C4-2B (cell line): Measurements from ENCODE around the gene TPX2.

ENCODE experiments used
- H3K27ac ChIP-seq: fragments of 450-650 bp; 2 replicates; pipeline ENCODE4 v1.5.1; 2017
- ZFX ChIP-seq: fragments of 450-650 bp; IDR thresholded peaks from 2 replicates; pipeline ENCODE4 v1.6.1; 2017
- TF ChIP-seq, protein P1 (sequence below): fragments of 450-650 bp; conservative IDR thresholded peaks from 2 replicates; pipeline ENCODE4 v1.5.1; 2017; ENCODE audit warnings: mild to moderate bottlenecking

The TPX2 gene

DNA sequence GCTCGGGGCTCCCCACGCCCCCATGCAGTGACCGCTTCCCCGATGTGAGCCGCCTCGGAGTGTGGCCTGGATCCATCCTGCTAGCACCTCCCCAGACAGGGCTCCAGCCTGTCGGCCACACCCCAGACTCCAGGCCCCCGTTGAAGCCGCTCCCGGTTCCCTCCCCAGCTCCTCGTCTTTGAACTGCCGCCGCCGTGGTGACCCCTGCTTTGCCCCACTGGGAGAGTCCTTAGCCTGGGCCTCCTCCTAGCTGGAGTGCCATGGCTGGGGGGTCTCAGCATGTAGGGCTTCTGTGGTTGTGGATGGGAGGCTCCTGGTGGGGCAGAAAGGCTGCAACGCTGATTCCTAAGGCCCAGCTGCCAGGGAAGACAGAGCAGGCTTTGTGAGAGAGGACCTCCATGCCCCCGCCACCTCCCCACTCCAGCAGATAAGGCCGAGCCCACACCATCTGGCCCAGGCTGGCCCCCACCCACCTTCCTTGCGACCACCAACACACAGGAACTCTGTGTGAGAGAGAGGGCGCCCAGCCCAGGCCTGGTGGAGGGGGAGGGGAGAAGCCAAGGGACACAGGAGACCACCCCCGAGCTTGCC lies 94.9 kb downstream of the TPX2 start:
- TF ChIP-seq, protein P1, sequence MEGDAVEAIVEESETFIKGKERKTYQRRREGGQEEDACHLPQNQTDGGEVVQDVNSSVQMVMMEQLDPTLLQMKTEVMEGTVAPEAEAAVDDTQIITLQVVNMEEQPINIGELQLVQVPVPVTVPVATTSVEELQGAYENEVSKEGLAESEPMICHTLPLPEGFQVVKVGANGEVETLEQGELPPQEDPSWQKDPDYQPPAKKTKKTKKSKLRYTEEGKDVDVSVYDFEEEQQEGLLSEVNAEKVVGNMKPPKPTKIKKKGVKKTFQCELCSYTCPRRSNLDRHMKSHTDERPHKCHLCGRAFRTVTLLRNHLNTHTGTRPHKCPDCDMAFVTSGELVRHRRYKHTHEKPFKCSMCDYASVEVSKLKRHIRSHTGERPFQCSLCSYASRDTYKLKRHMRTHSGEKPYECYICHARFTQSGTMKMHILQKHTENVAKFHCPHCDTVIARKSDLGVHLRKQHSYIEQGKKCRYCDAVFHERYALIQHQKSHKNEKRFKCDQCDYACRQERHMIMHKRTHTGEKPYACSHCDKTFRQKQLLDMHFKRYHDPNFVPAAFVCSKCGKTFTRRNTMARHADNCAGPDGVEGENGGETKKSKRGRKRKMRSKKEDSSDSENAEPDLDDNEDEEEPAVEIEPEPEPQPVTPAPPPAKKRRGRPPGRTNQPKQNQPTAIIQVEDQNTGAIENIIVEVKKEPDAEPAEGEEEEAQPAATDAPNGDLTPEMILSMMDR: no peak
- no peak for TF ChIP-seq ZFX
- H3K27ac ChIP-seq: no peak overlapping the region

DNA sequence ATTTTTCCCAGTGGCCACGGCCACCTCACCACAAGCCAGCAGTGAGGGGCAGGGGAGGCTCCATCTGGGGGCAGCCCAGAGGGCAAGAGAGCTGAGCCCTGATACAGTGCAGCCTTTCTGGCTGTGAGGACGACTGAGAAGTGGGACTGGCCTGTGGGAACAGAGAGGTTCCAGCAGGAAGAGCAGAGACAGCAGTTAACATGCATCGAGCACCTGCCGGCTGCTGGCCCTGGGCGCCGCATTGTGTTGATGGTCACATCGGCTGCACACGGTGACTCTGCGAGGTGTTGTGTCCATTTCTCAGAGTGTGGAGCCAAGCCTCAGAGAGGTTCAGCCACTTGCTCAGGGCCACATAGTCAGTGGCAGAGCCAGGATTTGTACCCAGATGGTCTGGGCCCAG lies 96.5 kb downstream of the TPX2 start:
- no peak for TF ChIP-seq ZFX
- TF ChIP-seq, protein P1: no peak
- no peak overlapping the region for H3K27ac ChIP-seq

DNA sequence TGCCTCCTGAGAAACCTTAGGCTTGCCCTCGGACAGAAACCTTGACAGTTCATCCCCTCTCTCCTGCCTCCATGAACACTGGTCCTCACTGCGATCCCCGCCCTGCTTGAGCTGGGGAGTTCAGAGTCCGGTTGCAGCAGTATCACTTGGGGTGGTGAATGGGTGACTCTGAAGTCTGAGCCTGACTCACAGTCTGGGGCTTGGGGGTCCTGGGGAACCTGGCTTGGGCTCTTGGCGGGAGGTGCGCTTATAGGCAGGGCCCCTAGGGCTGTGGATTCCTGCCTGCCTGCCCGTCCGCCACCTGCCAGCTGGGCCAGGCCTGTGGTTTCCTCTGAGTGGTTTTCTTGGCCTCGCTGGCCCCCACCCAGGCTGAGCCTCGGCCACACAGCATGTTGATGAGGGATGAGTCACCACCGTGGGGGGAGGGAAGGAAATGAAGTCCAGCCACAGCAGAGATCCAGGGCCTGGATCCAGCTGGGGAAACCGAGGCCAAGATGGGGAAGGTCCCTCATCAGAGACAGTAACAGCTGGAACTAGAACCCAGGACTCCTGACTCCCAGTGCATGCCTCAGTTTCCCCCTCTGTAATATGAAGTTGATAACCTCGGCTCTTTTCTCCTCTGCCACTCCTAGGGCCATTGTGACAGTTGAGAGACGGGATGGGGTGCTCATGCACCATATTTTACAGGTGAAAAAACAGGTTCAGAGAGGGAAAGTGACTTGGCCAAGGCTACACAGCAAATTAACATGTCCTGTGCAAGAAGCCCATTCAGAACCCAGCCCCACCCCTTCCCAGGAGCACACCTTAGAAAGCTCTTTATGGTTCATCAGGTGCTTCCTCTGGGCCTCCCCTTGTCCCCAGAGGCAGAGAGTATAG lies 97.1 kb downstream of the TPX2 start:
- TF ChIP-seq, protein P1: no peak
- no peak for TF ChIP-seq ZFX
- H3K27ac ChIP-seq: no peak overlapping the region

DNA sequence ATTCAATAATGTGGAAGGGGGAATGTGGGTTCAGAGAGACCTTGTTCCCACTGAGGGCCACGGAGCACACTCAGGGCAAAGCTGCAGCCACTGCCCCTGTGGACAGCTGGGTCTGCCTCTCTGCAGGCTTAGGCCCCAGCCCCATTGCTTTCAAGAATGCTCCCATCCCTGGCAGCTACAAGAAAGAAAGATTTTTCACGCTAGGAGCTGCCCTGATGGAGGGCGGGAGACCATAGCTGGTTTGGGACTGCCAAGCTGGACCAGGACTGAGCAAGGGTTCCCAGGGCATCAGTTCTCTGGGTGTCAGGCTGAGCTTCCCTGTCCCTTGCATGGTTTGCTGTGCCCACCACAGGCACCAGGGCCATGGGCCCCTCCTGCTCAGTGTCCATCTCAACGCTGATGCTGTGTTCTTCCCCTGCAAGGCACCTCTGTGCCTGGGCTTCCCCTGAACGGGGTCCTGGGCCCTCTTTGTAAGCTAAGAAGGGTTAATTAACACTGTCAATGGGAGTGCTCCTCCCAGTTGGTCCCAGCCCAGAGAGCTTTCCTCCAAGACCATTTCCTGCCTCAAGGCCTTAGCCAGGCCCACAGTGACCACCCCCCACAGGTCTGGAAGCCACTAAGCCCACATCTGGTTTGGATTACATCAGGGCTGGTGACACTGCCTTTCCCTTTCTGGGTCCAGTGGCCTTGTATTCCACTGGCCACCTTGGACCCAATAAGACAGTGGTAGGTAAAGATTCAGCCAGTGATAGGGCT lies 97.9 kb downstream of the TPX2 start:
- no peak overlapping the region for H3K27ac ChIP-seq
- TF ChIP-seq ZFX: no peak
- TF ChIP-seq, protein P1: no peak

DNA sequence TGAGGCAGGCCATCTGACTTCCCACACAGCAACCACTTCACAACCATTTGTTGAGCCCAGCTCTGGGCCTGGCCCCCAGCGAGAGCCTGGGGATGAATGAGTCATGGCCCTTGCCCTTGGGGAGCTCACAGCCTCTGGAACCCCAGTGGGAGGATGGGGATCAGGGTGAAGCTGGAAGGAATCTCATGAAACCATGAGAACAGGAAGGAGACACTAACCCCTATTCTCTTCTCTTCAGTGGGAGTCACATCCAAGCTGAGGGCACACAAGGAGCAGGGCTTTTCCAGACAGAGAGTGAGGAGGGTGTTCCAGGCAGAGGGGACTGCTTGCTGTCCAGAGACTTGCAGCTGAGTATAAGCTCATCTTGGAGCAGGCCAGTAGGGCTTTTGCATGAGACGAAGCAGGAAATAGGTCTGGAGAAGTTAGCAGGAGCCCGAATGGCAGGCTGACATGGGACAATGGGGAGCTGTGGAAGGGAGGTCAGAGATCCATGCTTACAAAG lies 98.9 kb downstream of the TPX2 start:
- TF ChIP-seq ZFX: no peak
- TF ChIP-seq, protein P1: no peak
- H3K27ac ChIP-seq: no peak overlapping the region

DNA sequence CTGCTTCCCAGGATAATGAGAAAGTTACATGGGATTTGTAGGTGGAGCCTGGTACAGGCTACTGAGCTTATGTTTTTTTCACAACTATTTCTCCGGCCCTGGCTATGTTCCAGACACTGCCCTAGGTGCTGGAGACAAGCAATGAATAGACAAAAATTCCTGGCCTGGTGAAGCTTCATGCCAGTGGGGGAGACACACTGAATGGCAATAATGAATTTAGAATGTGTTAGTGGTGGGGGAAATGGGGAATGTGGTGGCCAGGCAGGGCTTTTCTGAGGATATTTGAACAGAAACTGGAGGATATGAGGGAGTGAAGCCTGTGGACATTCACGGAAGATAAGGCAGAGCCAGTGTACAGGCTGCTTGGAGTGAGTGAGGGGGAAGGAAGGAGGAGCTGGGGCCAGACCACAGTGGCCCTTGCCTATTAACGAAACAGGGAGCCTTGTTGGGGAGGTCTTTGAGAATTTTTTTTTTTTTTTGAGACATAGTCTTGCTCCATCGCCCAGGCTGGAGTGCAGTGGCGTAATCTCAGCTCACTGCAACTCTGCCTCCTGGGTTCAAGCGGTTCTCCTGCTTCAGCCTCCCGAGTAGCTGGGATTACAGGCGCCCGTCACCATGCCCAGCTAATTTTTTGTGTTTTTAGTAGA lies 99.7 kb downstream of the TPX2 start:
- H3K27ac ChIP-seq: no peak overlapping the region

More for the DNA sequence above, 99.7 kb downstream of the TPX2 start:
- TF ChIP-seq, protein P1: no peak
- TF ChIP-seq ZFX: no peak
